Astrocyte of the spinal cord (primary cell): ENCODE data around the gene RILP.
"Not testable (repeated sequence)": the region's sequence is repeated elsewhere in the genome, so short reads cannot be mapped to it uniquely, and the experiment has no call there.

Experiments used
- DNase-seq: peaks from one replicate; pipeline ENCODE4 v3.0.0; 2011; ENCODE audit warnings: low read depth, low spot score
- H3K4me3 ChIP-seq: 2 replicates; pipeline ENCODE4 v1.5.1; 2011; ENCODE audit warnings: low read depth, mild to moderate bottlenecking, low read length, moderate library complexity
- CTCF ChIP-seq: IDR thresholded peaks from 2 replicates; pipeline ENCODE4 v1.5.1; 2012; ENCODE audit warnings: low read depth, mild to moderate bottlenecking, low read length, inconsistent platforms
- in situ Hi-C: cut with HindIII; loops from 2 replicates; pipeline ENCODE4 v1.10.0; 2017; ENCODE audit warnings: low sequenced_read_pairs

Gene RILP

GRCh38 chr17:1684378-1685189, 34.9 kb upstream of the RILP start, which contains the start of gene PRPF8:
Gene PRPF8 (minus strand): TSS chr17:1684867. CDS start chr17:1684571, 296 bp downstream.
- peak; percentile 97 for DNase-seq
- peak within 1 kb of the TSS; percentile 87 for H3K4me3 ChIP-seq
- in situ Hi-C loops: no loop called here
- no peak for TF ChIP-seq CTCF

- in situ Hi-C loops: no loop called here
- no peak for DNase-seq
- no peak for TF ChIP-seq CTCF
- peak overlapping the region; percentile 87 for H3K4me3 ChIP-seq
Measured at GRCh38 chr17:1683459-1683858, 33.8 kb upstream of the RILP start.

- no peak for TF ChIP-seq CTCF
- H3K4me3 ChIP-seq: no peak overlapping the region
- no peak for DNase-seq
- in situ Hi-C loops: no loop called here
Measured at GRCh38 chr17:1676401-1676800, 26.7 kb upstream of the RILP start.

GRCh38 chr17:1673041-1673785, 23.5 kb upstream of the RILP start:
- no peak overlapping the region for H3K4me3 ChIP-seq
- no peak for DNase-seq
- TF ChIP-seq CTCF: no peak
- in situ Hi-C loops: no loop called here

- H3K4me3 ChIP-seq, in situ Hi-C loops, DNase-seq: not testable (repeated sequence)
Measured at GRCh38 chr17:1663934-1664333, 14.3 kb upstream of the RILP start.

GRCh38 chr17:1661045-1661444, 11.4 kb upstream of the RILP start:
- no peak for TF ChIP-seq CTCF
- DNase-seq: no peak
- H3K4me3 ChIP-seq: no peak overlapping the region
- in situ Hi-C loops: no loop called here

- in situ Hi-C loops: no loop called here
- no peak for DNase-seq
- no peak overlapping the region for H3K4me3 ChIP-seq
- TF ChIP-seq CTCF: no peak
Measured at GRCh38 chr17:1658100-1658499, 8.4 kb upstream of the RILP start.
